ENCODE results near the gene PLBD2. TPM values are rescaled to one million over a fixed set of nuclear protein-coding genes. Genes with fewer than 3 reads are reported as not detected.

PLBD2 gene, protein sequence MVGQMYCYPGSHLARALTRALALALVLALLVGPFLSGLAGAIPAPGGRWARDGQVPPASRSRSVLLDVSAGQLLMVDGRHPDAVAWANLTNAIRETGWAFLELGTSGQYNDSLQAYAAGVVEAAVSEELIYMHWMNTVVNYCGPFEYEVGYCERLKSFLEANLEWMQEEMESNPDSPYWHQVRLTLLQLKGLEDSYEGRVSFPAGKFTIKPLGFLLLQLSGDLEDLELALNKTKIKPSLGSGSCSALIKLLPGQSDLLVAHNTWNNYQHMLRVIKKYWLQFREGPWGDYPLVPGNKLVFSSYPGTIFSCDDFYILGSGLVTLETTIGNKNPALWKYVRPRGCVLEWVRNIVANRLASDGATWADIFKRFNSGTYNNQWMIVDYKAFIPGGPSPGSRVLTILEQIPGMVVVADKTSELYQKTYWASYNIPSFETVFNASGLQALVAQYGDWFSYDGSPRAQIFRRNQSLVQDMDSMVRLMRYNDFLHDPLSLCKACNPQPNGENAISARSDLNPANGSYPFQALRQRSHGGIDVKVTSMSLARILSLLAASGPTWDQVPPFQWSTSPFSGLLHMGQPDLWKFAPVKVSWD
- total RNA-seq, result 10 to 100 TPM; 15.4 to 59.8 (median 26.9) TPM

DNA sequence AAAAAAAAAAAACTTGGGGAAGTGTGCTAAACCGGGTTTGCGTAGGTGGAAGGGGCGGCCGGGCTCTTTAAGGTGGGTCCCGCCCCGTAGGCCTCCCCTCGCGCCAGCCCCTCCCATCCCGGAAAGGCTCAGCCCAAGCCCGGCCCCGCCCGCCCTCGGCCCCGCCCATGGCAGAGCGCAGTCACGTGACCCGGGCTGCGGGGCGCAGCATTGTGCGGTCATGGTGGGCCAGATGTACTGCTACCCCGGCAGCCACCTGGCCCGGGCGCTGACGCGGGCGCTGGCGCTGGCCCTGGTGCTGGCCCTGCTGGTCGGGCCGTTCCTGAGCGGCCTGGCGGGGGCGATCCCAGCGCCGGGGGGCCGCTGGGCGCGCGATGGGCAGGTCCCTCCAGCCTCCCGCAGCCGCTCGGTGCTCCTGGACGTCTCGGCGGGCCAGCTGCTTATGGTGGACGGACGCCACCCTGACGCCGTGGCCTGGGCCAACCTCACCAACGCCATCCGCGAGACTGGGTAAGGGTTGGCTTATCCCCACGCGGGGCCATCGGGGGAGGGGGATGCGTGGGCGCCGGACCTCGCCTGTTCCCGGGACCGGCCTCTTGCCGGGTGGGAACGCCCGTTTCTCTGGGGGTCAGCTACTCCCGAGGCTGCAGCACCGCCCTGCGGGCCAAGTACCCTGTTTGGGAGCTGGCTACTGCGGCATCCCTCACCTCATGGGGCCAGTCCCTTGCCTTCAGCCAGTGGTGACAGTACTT lies at the start of gene PLBD2:
Gene PLBD2, plus strand, starts transcription at position 207 of the 752 bp plus-strand sequence. Its CDS starts 14 bp downstream, at position 221.
- TF ChIP-seq POLR2AphosphoS5 (IDR thresholded peaks at IDR 0.05), result peak in 2 of 3 donors; percentile 9 to 44
- TF ChIP-seq, protein P1, sequence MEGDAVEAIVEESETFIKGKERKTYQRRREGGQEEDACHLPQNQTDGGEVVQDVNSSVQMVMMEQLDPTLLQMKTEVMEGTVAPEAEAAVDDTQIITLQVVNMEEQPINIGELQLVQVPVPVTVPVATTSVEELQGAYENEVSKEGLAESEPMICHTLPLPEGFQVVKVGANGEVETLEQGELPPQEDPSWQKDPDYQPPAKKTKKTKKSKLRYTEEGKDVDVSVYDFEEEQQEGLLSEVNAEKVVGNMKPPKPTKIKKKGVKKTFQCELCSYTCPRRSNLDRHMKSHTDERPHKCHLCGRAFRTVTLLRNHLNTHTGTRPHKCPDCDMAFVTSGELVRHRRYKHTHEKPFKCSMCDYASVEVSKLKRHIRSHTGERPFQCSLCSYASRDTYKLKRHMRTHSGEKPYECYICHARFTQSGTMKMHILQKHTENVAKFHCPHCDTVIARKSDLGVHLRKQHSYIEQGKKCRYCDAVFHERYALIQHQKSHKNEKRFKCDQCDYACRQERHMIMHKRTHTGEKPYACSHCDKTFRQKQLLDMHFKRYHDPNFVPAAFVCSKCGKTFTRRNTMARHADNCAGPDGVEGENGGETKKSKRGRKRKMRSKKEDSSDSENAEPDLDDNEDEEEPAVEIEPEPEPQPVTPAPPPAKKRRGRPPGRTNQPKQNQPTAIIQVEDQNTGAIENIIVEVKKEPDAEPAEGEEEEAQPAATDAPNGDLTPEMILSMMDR (IDR thresholded peaks at IDR 0.05), result no peak
- Histone ChIP-seq H3K36me3 (no peaks in the 10 kb centered on the region), H3K4me1 (no peaks in the 10 kb centered on the region), H3K27ac (peak within 1 kb of the TSS; percentile 87 to 93), H3K9me3 (no peaks in the 10 kb centered on the region), H3K27me3 (no peaks in the 10 kb centered on the region), H3K4me3 (peak within 1 kb of the TSS; percentile 81 to 87 (median 85))
- peak; percentile 92 to 94 for DNase-seq (ENCODE audit: low spot score in 2 of 2)
- intact Hi-C loops (cut with DNase I; ENCODE audit: low total_unique reads), result loop anchor here (10.0 kb wide), 1 partner anchor 174 kb away; the partner anchor contains the start of genes DDX54 and RITA1

DNA sequence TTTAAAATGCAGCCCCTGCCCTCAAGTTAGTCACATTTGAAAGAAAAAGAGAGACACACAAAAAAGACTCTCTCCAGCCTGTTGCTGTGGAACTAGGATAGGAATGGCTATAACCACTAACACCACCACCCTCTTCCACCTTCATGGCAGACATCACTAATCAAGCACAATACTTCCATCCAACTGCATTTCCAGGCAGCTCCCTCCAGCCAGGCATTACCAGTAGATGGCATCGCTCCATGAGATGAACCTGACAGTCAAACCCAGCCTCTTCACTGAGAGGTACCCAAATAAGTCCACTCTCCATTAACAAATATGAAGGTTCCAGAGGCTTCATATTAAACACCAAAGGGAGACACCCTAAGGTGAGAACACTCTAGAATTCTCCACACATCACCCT lies 47.9 kb upstream of the PLBD2 start:
- H3K4me3 ChIP-seq, result no peak overlapping the region
- H3K9me3 ChIP-seq, result no peaks in the 10 kb centered on the region
- no peaks in the 10 kb centered on the region for H3K4me1 ChIP-seq
- no peaks in the 10 kb centered on the region for H3K27me3 ChIP-seq
- TF ChIP-seq POLR2AphosphoS5 (IDR thresholded peaks at IDR 0.05) (no peak), POLR2A (IDR thresholded peaks at IDR 0.05) (no peak)
- TF ChIP-seq, protein P1 (IDR thresholded peaks at IDR 0.05), result no peak
- H3K27ac ChIP-seq, result no peak overlapping the region
- DNase-seq (ENCODE audit: low spot score in 2 of 2), result no peak
- H3K36me3 ChIP-seq, result peaks cover 18% of the 10 kb centered on the region
- intact Hi-C loops (cut with DNase I; ENCODE audit: low total_unique reads), result no loop called here

DNA sequence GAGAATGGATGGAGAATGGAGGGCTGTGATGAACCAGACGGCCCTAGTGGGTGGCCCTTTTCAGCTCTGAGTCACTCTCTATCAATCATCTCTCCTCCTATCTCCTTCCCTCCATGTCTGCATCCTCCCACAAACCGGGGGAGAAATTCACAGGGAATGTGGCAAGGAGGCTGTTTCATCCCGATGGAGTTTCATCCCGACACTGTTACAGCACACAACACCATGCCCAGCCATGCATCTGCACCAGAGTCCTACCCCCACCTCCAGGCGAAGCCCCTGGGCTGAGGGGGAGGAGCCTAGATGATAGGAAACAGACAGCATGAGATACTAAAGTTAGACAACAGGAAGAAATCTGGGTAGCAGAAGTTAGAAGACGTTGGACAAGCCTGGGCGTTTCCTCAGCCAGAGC lies 44.3 kb upstream of the PLBD2 start:
- no peaks in the 10 kb centered on the region for H3K4me1 ChIP-seq
- no peaks in the 10 kb centered on the region for H3K9me3 ChIP-seq
- H3K4me3 ChIP-seq, result no peak overlapping the region
- peaks cover 15% of the 10 kb centered on the region for H3K36me3 ChIP-seq
- no peak for DNase-seq (ENCODE audit: low spot score in 2 of 2)
- H3K27me3 ChIP-seq, result no peaks in the 10 kb centered on the region
- intact Hi-C loops (cut with DNase I; ENCODE audit: low total_unique reads), result no loop called here
- TF ChIP-seq, protein P1 (IDR thresholded peaks at IDR 0.05), result no peak
- no peak for TF ChIP-seq POLR2A (IDR thresholded peaks at IDR 0.05)
- TF ChIP-seq POLR2AphosphoS5 (IDR thresholded peaks at IDR 0.05), result no peak
- H3K27ac ChIP-seq, result no peak overlapping the region

DNA sequence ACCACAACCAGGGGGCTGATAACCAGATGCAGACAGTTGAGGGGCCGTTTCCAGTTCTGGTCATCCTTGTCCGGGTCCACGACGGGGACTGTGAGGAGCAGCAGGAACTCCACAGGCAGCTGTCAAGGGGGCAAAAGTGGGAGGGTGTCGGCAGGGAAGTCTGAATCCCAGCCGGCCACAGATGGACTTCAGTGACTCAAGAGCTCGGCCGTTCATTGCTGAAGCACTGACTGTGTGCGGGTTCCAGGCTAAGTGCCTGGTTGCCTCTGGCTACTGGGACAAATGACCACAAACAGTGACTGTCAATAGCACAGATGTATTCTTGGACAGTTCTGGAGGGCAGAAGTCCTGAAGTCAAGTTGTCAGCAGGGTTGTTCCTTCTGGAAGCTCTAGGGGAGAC lies 43.0 kb upstream of the PLBD2 start:
- no peaks in the 10 kb centered on the region for H3K27me3 ChIP-seq
- no peaks in the 10 kb centered on the region for H3K4me1 ChIP-seq
- no peak overlapping the region for H3K27ac ChIP-seq
- DNase-seq (ENCODE audit: low spot score in 2 of 2), result no peak
- H3K36me3 ChIP-seq, result peaks cover 10% of the 10 kb centered on the region
- intact Hi-C loops (cut with DNase I; ENCODE audit: low total_unique reads), result no loop called here
- H3K4me3 ChIP-seq, result no peak overlapping the region
- no peaks in the 10 kb centered on the region for H3K9me3 ChIP-seq
- TF ChIP-seq, protein P1 (IDR thresholded peaks at IDR 0.05), result no peak
- no peak for TF ChIP-seq POLR2AphosphoS5 (IDR thresholded peaks at IDR 0.05)
- TF ChIP-seq POLR2A (IDR thresholded peaks at IDR 0.05), result no peak

All from breast epithelium (tissue), 4 donors.